ENCODE measurements around the gene OGFOD3.
"Not testable (repeated sequence)": the region's sequence is repeated elsewhere in the genome, so short reads cannot be mapped to it uniquely, and the experiment has no call there.

Gene OGFOD3

GRCh38 chr17:82380860-82381702, 37.3 kb downstream of the OGFOD3 start:
- DNase-seq (ENCODE audit: extremely low spot score), result no peak
- CTCF ChIA-PET, result no interaction called here
- POLR2A ChIA-PET, result no interaction called here
- no peak for TF ChIP-seq CTCF (IDR thresholded peaks at IDR 0.05; ENCODE audit: control extremely low read depth, extremely low read depth, low read depth, missing control alignments)

DNA sequence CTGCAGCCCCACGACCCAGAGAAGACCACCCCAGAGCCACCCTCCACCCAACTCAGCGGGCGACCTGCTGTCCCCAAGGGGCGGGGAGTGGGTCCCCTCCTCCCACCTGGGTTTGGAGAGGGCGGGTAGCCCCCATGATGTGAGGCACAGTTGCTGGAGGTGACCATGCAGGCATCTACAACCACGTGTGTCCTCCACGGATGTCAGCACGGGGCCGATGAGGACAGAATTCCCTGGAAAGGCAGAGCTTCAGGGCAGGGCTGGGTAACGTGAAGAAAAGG, 39.7 kb downstream of the OGFOD3 start:
- CTCF ChIA-PET, result interaction anchor here (1.4 kb wide), 1 partner anchor 28 kb away, joined by 4 read pairs; no protein-coding TSS in a partner anchor
- no peak for TF ChIP-seq CTCF (IDR thresholded peaks at IDR 0.05; ENCODE audit: control extremely low read depth, extremely low read depth, low read depth, missing control alignments)
- DNase-seq (ENCODE audit: extremely low spot score), result no peak
- POLR2A ChIA-PET, result no interaction called here

DNA sequence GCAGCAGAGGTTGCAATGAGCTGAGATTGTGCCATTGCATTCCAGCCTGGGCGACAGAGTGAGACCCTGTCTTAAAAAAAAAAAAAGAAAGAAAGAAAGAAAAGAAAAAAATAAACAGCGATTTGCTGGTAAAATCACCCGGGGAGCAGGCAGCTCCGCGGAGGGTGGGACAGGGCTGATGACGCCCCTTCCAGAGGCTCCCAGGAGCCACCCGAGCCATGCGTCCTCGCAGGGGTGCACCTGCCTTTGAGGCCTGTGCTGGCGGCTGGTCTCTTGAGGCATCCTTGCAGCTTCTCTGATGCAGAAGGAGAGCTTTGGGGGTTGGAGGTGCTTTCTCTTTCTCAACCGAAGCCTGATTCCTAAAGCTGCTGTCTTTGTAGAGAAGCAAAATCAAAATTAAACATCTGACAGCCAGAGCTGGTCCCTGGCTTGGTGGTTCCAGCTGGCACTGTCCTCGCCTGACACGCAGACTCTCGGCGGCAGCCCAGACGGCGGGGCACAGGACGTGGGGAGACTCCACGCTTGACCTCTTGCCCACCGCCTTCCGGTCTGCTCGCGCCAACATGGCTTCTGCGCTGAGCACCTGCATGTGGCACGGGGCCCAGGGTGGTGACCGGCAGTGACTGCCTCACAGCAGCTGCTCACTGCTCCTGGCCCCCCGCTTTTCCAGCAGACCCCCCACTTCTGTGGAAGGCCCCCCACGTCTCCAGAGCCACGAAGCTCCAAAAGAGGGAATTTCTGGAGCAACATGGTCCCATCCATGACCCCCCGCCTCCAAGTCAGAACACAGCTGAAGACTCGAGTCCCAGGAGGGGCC, 40.3 kb downstream of the OGFOD3 start:
- no peak for DNase-seq (ENCODE audit: extremely low spot score)
- POLR2A ChIA-PET, result no interaction called here
- no peak for TF ChIP-seq CTCF (IDR thresholded peaks at IDR 0.05; ENCODE audit: control extremely low read depth, extremely low read depth, low read depth, missing control alignments)
- CTCF ChIA-PET, result interaction anchor here (1.4 kb wide), 1 partner anchor 27 kb away, joined by 4 read pairs; no protein-coding TSS in a partner anchor

- POLR2A ChIA-PET, CTCF ChIA-PET: not testable (repeated sequence)
Measured at GRCh38 chr17:82377294-82377693, 41.1 kb downstream of the OGFOD3 start.

GRCh38 chr17:82376042-82376730, 42.2 kb downstream of the OGFOD3 start:
- TF ChIP-seq CTCF (IDR thresholded peaks at IDR 0.05; ENCODE audit: control extremely low read depth, extremely low read depth, low read depth, missing control alignments), result no peak
- POLR2A ChIA-PET, result no interaction called here
- no peak for DNase-seq (ENCODE audit: extremely low spot score)
- CTCF ChIA-PET, result no interaction called here

More at GRCh38 chr17:82377294-82377693, 41.1 kb downstream of the OGFOD3 start:
- DNase-seq (ENCODE audit: extremely low spot score), result not testable (repeated sequence)

- ChIA-PET POLR2A (no interaction called here), CTCF (no interaction called here)
- no peak for TF ChIP-seq CTCF (IDR thresholded peaks at IDR 0.05; ENCODE audit: control extremely low read depth, extremely low read depth, low read depth, missing control alignments)
- DNase-seq (ENCODE audit: extremely low spot score), result no peak
Measured at GRCh38 chr17:82375359-82376041, 42.9 kb downstream of the OGFOD3 start.
